HEK293T (cell line): Measurements from ENCODE around the gene TRIM69.
"Not testable (repeated sequence)": the region's sequence is repeated elsewhere in the genome, so short reads cannot be mapped to it uniquely, and the experiment has no call there.

Source experiments
- CTCF ChIA-PET: fragments of 350-600 bp; formaldehyde crosslinking; extraction: SDS; loops from one replicate; lab custom pipeline; 2021; ENCODE audit warnings: antibody characterized with exemption, inconsistent platforms; lab: Yijun Ruan, JAX
- POLR2A ChIA-PET: fragments of 350-600 bp; formaldehyde crosslinking; extraction: SDS; loops from one replicate; lab custom pipeline; 2020; ENCODE audit warnings: antibody characterized with exemption, inconsistent platforms; lab: Yijun Ruan, JAX
- DNase-seq: peaks from one replicate; pipeline ENCODE4 v3.0.0; 2012; ENCODE audit warnings: mixed read lengths; ENCODE audit errors: extremely low spot score
- ARNT ChIP-seq: fragments of 450-650 bp; IDR thresholded peaks from 2 replicates; pipeline ENCODE4 v1.6.1; 2017; ENCODE audit warnings: mild to moderate bottlenecking
- BHLHE40 ChIP-seq: fragments of 450-650 bp; IDR thresholded peaks from 2 replicates; pipeline ENCODE4 v1.6.1; 2016; ENCODE audit warnings: mild to moderate bottlenecking, moderate library complexity, borderline replicate concordance
- CTBP1 ChIP-seq: fragments of 450-650 bp; IDR thresholded peaks from 2 replicates; pipeline ENCODE4 v1.6.1; 2016; ENCODE audit warnings: borderline replicate concordance
- ELF4 ChIP-seq: fragments of 450-650 bp; IDR thresholded peaks from 2 replicates; pipeline ENCODE4 v1.6.1; 2017; ENCODE audit warnings: antibody characterized with exemption
- FOXA1 ChIP-seq: fragments of 450-650 bp; IDR thresholded peaks from 2 replicates; pipeline ENCODE4 v1.6.1; 2016; ENCODE audit warnings: mild to moderate bottlenecking
- FOXK2 ChIP-seq: fragments of 450-650 bp; IDR thresholded peaks from 2 replicates; pipeline ENCODE4 v1.6.1; 2016; ENCODE audit warnings: mild to moderate bottlenecking
- FOXM1 ChIP-seq: fragments of 450-650 bp; IDR thresholded peaks from 2 replicates; pipeline ENCODE4 v1.6.1; 2017; ENCODE audit warnings: mild to moderate bottlenecking, borderline replicate concordance
- HDGF ChIP-seq: fragments of 450-650 bp; IDR thresholded peaks from 2 replicates; pipeline ENCODE4 v1.6.1; 2017; ENCODE audit warnings: antibody characterized with exemption, borderline replicate concordance
- L3MBTL2 ChIP-seq: fragments of 450-650 bp; conservative IDR thresholded peaks from 2 replicates; pipeline ENCODE4 v1.6.1; 2016; ENCODE audit warnings: mild to moderate bottlenecking
- LEF1 ChIP-seq: fragments of 450-650 bp; IDR thresholded peaks from 2 replicates; pipeline ENCODE4 v1.6.1; 2017; ENCODE audit warnings: mild to moderate bottlenecking, borderline replicate concordance
- NFRKB ChIP-seq: fragments of 450-650 bp; IDR thresholded peaks from 2 replicates; pipeline ENCODE4 v1.6.1; 2016; ENCODE audit warnings: mild to moderate bottlenecking, moderate library complexity
- SP1 ChIP-seq: fragments of 450-650 bp; IDR thresholded peaks from 2 replicates; pipeline ENCODE4 v1.6.1; 2017
- SUZ12 ChIP-seq: fragments of 450-650 bp; IDR thresholded peaks from 2 replicates; pipeline ENCODE4 v1.6.1; 2016; ENCODE audit warnings: mild to moderate bottlenecking
- TARDBP ChIP-seq: fragments of 450-650 bp; IDR thresholded peaks from 2 replicates; pipeline ENCODE4 v1.6.1; 2016
- ZNF384 ChIP-seq: fragments of 450-650 bp; IDR thresholded peaks from 2 replicates; pipeline ENCODE4 v1.6.1; 2016
- TF ChIP-seq, protein P1 (sequence below): fragments of 450-650 bp; IDR thresholded peaks from 2 replicates; pipeline ENCODE4 v1.6.1; 2016

TRIM69 gene

GRCh38 chr15:44736181-44736765 is at the start of gene TRIM69:
Gene TRIM69 (plus strand): TSS chr15:44736528. CDS start chr15:44736705, 177 bp downstream.
- no peak for DNase-seq
- POLR2A ChIA-PET: interaction anchor here (1.4 to 4.4 kb wide), 3 partner anchors 9 to 73 kb away, joined by 10 to 33 read pairs (median 30); partner anchors contain the start of genes B2M, PATL2 and SPG11
- CTCF ChIA-PET: interaction anchor here (0.5 to 3.6 kb wide), 4 partner anchors 8 to 152 kb away, joined by 3 to 18 read pairs (median 4); partner anchors contain the start of gene PATL2
- TF ChIP-seq TARDBP (no peak), ELF4 (no peak), FOXM1 (no peak), L3MBTL2 (no peak), ARNT (no peak), FOXK2 (no peak), NFRKB (no peak), SUZ12 (no peak), CTBP1 (no peak), SP1 (no peak), BHLHE40 (no peak), LEF1 (no peak), FOXA1 (no peak), HDGF (no peak), ZNF384 (no peak)
- TF ChIP-seq, protein P1, sequence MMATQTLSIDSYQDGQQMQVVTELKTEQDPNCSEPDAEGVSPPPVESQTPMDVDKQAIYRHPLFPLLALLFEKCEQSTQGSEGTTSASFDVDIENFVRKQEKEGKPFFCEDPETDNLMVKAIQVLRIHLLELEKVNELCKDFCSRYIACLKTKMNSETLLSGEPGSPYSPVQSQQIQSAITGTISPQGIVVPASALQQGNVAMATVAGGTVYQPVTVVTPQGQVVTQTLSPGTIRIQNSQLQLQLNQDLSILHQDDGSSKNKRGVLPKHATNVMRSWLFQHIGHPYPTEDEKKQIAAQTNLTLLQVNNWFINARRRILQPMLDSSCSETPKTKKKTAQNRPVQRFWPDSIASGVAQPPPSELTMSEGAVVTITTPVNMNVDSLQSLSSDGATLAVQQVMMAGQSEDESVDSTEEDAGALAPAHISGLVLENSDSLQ: no peak

GRCh38 chr15:44689318-44689717 is 47.0 kb upstream of the TRIM69 start:
- CTCF ChIA-PET, POLR2A ChIA-PET, DNase-seq: not testable (repeated sequence)

DNA sequence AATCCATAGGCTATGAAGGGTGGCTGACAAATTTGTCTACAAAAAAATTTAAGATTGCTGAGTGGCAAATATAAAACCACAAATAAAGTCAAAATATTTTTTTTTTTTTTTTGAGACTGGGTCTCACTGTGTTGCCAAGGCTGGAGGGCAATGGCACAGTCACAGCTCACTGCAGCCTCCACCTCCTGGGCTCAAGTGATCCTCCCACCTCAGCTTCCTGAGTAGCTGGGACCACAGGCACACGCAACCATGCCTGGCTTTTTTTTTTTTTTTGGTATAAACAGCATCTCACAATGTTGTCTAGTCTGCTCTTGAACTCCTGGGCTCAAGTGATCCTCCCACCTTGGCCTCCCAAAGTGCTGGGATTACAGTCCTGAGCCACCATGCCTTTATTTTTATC is 46.1 kb upstream of the TRIM69 start:
- CTCF ChIA-PET, POLR2A ChIA-PET, DNase-seq: not testable (repeated sequence)

DNA sequence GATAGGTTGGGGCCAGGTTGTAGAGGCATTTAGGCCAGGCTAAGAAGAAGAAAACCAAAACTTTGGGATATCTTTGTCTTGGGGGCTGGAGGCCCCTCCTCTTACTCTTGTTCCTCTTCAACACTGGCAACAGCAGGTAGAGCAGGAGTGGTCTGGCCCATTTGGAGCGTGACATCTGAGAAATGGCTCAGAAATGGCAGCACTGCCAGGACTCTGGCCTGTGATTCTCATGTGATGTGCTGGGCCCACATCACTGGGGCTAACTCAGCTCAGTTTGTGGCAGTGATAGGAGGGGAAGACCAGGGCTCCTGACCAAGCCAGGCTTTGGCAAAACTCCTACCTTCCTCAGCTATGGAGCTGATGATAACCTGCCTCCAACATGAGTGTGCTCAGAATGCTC is 43.7 kb upstream of the TRIM69 start:
- ChIA-PET CTCF (no interaction called here), POLR2A (no interaction called here)
- no peak for DNase-seq
- no peak for TF ChIP-seq BHLHE40
- no peak for TF ChIP-seq ELF4
- TF ChIP-seq ZNF384: no peak
- no peak for TF ChIP-seq CTBP1
- no peak for TF ChIP-seq FOXA1
- TF ChIP-seq SUZ12: no peak
- TF ChIP-seq L3MBTL2: no peak
- TF ChIP-seq FOXK2: no peak
- TF ChIP-seq SP1: no peak

GRCh38 chr15:44694416-44694815 is 41.9 kb upstream of the TRIM69 start:
- TF ChIP-seq FOXM1: no peak
- no peak for TF ChIP-seq NFRKB
- no peak for TF ChIP-seq L3MBTL2
- no peak for TF ChIP-seq FOXA1
- DNase-seq: no peak
- CTCF ChIA-PET: no interaction called here
- POLR2A ChIA-PET: no interaction called here

DNA sequence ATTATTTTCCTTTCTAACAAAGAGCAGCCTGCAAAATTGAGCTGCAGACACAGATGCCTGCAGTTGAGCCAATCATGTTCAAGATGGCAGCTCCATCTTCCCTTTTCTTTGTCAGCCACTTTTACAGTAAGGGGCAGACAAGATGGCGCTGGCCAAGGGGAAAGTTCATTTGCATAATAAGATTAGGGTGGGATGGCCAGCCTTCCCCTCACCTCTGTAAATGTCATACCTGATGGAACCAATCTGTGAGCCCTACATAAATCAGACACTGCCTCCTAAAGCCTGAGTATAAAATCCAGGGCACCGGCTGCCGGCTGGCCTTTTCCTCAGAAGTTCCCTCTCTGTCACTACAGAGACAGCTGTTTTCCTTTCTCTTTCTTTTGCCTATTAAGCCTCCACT is 41.0 kb upstream of the TRIM69 start:
- CTCF ChIA-PET: no interaction called here
- POLR2A ChIA-PET: no interaction called here
- no peak for TF ChIP-seq BHLHE40
- TF ChIP-seq CTBP1: no peak
- TF ChIP-seq, protein P1: no peak
- TF ChIP-seq L3MBTL2: no peak
- no peak for TF ChIP-seq ARNT
- TF ChIP-seq FOXA1: no peak
- no peak for TF ChIP-seq ELF4
- TF ChIP-seq FOXM1: no peak
- no peak for TF ChIP-seq SUZ12
- TF ChIP-seq HDGF: no peak
- TF ChIP-seq ZNF384: no peak

GRCh38 chr15:44697014-44697413 is 39.3 kb upstream of the TRIM69 start:
- no peak for DNase-seq
- ChIA-PET CTCF (no interaction called here), POLR2A (interaction anchor here (0.7 to 1.2 kb wide), 2 partner anchors 15 to 32 kb away, joined by 4 to 5 read pairs; no protein-coding TSS in a partner anchor)
- no peak for TF ChIP-seq BHLHE40
- TF ChIP-seq FOXK2: no peak
- TF ChIP-seq ARNT: no peak
- TF ChIP-seq, protein P1: no peak
- TF ChIP-seq SUZ12: no peak
- no peak for TF ChIP-seq SP1
- no peak for TF ChIP-seq CTBP1

More for the DNA sequence above, 41.0 kb upstream of the TRIM69 start:
- no peak for DNase-seq

DNA sequence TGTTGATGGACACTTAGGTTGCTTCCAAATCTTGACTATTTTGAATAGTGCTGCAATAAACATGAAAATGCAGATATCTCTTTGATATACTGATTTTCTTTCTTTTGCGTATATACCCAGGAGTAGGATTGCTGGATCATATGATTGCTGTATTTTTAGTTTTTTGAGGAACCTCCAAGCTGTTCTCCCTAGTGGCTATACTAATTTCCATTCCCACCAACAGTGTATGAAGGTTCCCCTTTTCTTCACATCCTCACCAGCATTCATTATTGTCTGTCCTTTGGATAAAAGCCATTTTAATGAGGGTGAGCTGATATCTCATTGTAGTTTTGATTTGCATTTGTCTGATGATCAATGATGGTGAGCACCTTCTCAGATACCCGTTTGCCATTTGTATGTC is 37.7 kb upstream of the TRIM69 start:
- no peak for DNase-seq
- ChIA-PET CTCF (no interaction called here), POLR2A (no interaction called here)
- TF ChIP-seq L3MBTL2 (no peak), FOXK2 (no peak), BHLHE40 (no peak), SUZ12 (no peak), FOXM1 (no peak), ELF4 (no peak)

DNA sequence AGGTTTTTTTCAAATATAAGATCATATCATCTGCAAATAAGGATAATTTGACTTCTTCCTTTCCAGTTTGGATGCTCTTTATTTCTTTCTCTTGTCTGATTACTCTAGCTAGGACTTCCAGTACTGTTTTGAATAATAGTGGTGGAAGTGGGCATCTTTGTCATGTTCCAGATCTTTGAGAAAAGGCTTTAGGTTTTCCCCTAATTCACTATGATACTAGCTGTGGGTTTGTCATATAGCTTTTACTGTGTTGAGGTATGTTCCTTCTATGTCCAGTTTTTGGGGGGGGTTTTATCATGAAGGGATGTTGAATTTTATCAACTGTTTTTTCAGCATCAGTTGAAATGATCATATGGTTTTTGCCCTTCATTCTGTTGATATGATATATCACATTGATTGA is 35.7 kb upstream of the TRIM69 start:
- POLR2A ChIA-PET, CTCF ChIA-PET, DNase-seq: not testable (repeated sequence)
